PC-3 (cell line): ENCODE data around the gene EGFL7. TPM values are rescaled to one million over a fixed set of nuclear protein-coding genes. Genes with fewer than 3 reads are reported as not detected.
A peak's percentile ranks its signal among the peaks of the same experiment; 100 is the strongest.

ENCODE experiments used
- ATAC-seq: fragments of 200-7000 bp; cut with Tn5 transposase; 2 replicates; pipeline ENCODE4 v1.9.1; 2020; ENCODE audit warnings: mild to moderate bottlenecking, moderate library complexity
- BruUV-seq: library from RNA; stranded (reverse); fragments of 400-500 nt; replicated peaks from 2 replicates; lab custom pipeline; 2021; lab: Mats Ljungman, UMichigan
- CTCF ChIA-PET: fragments of 300-600 bp; sonication (Branson Sonifier 250); formaldehyde crosslinking; loops from one replicate; lab custom pipeline; 2022; ENCODE audit warnings: antibody characterized with exemption; lab: Charles Lee
- POLR2A ChIA-PET: fragments of 300-600 bp; sonication (Branson Sonifier 250); formaldehyde crosslinking; loops from one replicate; lab custom pipeline; 2022; ENCODE audit warnings: antibody characterized with exemption; ENCODE audit not compliant: unreplicated experiment; lab: Charles Lee
- DNase-seq: peaks from one replicate; pipeline ENCODE4 v3.0.0-alpha.2; 2015
- H2AFZ ChIP-seq: fragments of 300-600 bp; sonication (generic); 2 replicates; pipeline ENCODE4 v1.6.0; 2016; ENCODE audit warnings: antibody characterized with exemption, low read length
- H3F3A ChIP-seq: fragments of 300-600 bp; sonication (generic); one replicate; pipeline ENCODE4 v1.6.0; 2017; ENCODE audit warnings: antibody characterized with exemption, low read length, control low read depth, mild to moderate bottlenecking; ENCODE audit not compliant: unreplicated experiment
- H3K27ac ChIP-seq: fragments of 300-600 bp; sonication (generic); 2 replicates; pipeline ENCODE4 v1.5.1; 2016; ENCODE audit warnings: mild to moderate bottlenecking, low read length
- H3K27me3 ChIP-seq: fragments of 300-600 bp; sonication (generic); 2 replicates; pipeline ENCODE4 v1.6.1; 2016; ENCODE audit warnings: low read length, mixed read lengths
- H3K36me3 ChIP-seq: fragments of 300-600 bp; sonication (generic); 2 replicates; pipeline ENCODE4 v1.6.1; 2016; ENCODE audit warnings: low read depth, mixed run types, low read length, mixed read lengths
- H3K4me1 ChIP-seq: fragments of 300-600 bp; sonication (generic); 2 replicates; pipeline ENCODE4 v1.5.1; 2016; ENCODE audit warnings: low read length; ENCODE audit not compliant: insufficient read depth
- H3K4me2 ChIP-seq: fragments of 300-600 bp; sonication (generic); 2 replicates; pipeline ENCODE4 v1.6.0; 2016; ENCODE audit warnings: low read length
- H3K4me3 ChIP-seq: fragments of 300-600 bp; sonication (generic); 2 replicates; pipeline ENCODE4 v1.5.1; 2016; ENCODE audit warnings: mild to moderate bottlenecking, low read length, mixed read lengths
- H3K79me2 ChIP-seq: fragments of 300-600 bp; sonication (generic); 2 replicates; pipeline ENCODE4 v1.6.1; 2017; ENCODE audit warnings: low read length, mixed read lengths
- H3K9ac ChIP-seq: fragments of 300-600 bp; sonication (generic); 2 replicates; pipeline ENCODE4 v1.6.0; 2016; ENCODE audit warnings: mild to moderate bottlenecking, low read length
- H3K9me2 ChIP-seq: fragments of 300-600 bp; sonication (generic); replicated peaks from 2 replicates; pipeline ENCODE4 v1.6.1; 2016; ENCODE audit warnings: mixed run types, low read length, mixed read lengths
- H3K9me3 ChIP-seq: fragments of 300-600 bp; sonication (generic); 2 replicates; pipeline ENCODE4 v1.6.1; 2016; ENCODE audit warnings: low read length, mixed read lengths
- H4K20me1 ChIP-seq: fragments of 300-600 bp; sonication (generic); 2 replicates; pipeline ENCODE4 v1.6.1; 2016; ENCODE audit warnings: low read length, mixed read lengths
- CTCF ChIP-seq: fragments of 300-600 bp; sonication (generic); conservative IDR thresholded peaks from 2 replicates; pipeline ENCODE4 v1.5.1; 2017; ENCODE audit warnings: antibody characterized with exemption, low read depth, mild to moderate bottlenecking, low read length
- EZH2 ChIP-seq: fragments of 300-600 bp; sonication (generic); IDR thresholded peaks from one replicate; pipeline ENCODE4 v1.6.1; 2017; ENCODE audit warnings: antibody characterized with exemption, mild to moderate bottlenecking, low read length; ENCODE audit not compliant: unreplicated experiment
- EZH2phosphoT487 ChIP-seq: fragments of 300-600 bp; sonication (generic); IDR thresholded peaks from 2 replicates; pipeline ENCODE4 v1.6.1; 2018; ENCODE audit warnings: mild to moderate bottlenecking, antibody characterized with exemption, low read length, borderline replicate concordance
- intact Hi-C: fragments of 100-400 bp; cut with micrococcal nuclease; formaldehyde crosslinking; loops from 2 replicates; pipeline ENCODE4 v1.9.0; 2023
- total RNA-seq: library from RNA; depleted of rRNA; stranded (reverse); fragments of >200 nt; gene quantifications from 2 replicates; pipeline ENCODE4 v1.2.3, GENCODE V29; 2014

Gene EGFL7
- total RNA-seq, 1 experiment from 2014 or later: 23.1 TPM

DNA sequence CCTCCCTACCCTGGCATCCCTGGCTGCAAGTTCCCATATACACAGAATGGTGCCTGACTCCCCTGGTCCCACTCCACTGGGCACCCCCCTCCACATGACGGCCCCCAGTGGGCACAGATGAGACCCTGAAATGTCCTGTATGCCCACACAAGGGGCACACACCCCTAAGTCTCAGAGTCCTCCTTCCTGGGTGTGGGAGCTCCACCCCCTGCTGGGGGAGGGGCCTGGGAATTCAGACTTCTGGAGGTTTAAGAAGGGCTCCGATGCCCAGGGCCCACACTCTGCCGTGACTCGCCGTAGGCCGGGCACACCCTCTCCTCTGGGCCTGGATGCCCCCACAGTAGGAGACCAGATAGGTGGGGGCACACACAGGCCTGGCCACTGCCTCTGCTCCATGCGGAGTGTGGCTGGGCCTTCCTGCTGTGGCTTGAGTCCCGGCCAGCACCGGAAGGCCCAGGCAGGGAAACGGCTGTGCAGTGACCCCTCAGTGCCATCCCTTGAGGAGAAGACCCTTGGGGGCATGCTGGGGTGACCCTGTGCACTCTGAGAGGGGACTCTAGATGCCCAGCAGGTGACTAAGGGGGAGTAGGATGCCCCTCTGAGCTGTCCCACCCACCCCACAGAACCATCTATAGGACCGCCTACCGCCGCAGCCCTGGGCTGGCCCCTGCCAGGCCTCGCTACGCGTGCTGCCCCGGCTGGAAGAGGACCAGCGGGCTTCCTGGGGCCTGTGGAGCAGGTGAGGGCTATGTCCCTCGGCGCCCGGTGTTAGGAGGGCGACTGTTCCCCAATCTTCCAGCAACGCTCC lies 6.5 kb downstream of the EGFL7 start:
- Histone ChIP-seq H3K36me3 (no peaks in the 10 kb centered on the region), H4K20me1 (no peaks in the 10 kb centered on the region), H3K27me3 (no peaks in the 10 kb centered on the region), H3F3A (no peaks in the 10 kb centered on the region), H2AFZ (no peak overlapping the region), H3K9me3 (no peaks in the 10 kb centered on the region), H3K4me1 (no peaks in the 10 kb centered on the region), H3K79me2 (no peaks in the 10 kb centered on the region), H3K4me3 (no peak overlapping the region), H3K9ac (no peak overlapping the region), H3K9me2 (no peaks in the 10 kb centered on the region), H3K4me2 (no peak overlapping the region), H3K27ac (no peak overlapping the region)
- intact Hi-C loops: no loop called here
- DNase-seq (peak; percentile 22), ATAC-seq (no peak)
- ChIA-PET CTCF (interaction anchor here (0.6 kb wide), 1 partner anchor 126 kb away, joined by 3 read pairs; no protein-coding TSS in a partner anchor), POLR2A (no interaction called here)
- no TSS peak for BruUV-seq
- TF ChIP-seq CTCF: no peak
- no peak for TF ChIP-seq EZH2phosphoT487
- no peak for TF ChIP-seq EZH2

GRCh38 chr9:136669791-136670464 lies 7.2 kb downstream of the EGFL7 start:
- no peak overlapping the region for H3K4me3 ChIP-seq
- no TSS peak for BruUV-seq
- ChIA-PET POLR2A (no interaction called here), CTCF (no interaction called here)
- no peaks in the 10 kb centered on the region for H3K4me1 ChIP-seq
- H3K9me3 ChIP-seq: no peaks in the 10 kb centered on the region
- H3K9ac ChIP-seq: no peak overlapping the region
- H3K36me3 ChIP-seq: no peaks in the 10 kb centered on the region
- H2AFZ ChIP-seq: no peak overlapping the region
- ATAC-seq (no peak), DNase-seq (no peak)
- no peak overlapping the region for H3K27ac ChIP-seq
- H3K9me2 ChIP-seq: no peaks in the 10 kb centered on the region
- no peak for TF ChIP-seq EZH2phosphoT487
- TF ChIP-seq CTCF: no peak
- no peak for TF ChIP-seq EZH2
- no peaks in the 10 kb centered on the region for H3K27me3 ChIP-seq
- intact Hi-C loops: loop anchor here (2.0 kb wide), 1 partner anchor 25 kb away; no protein-coding TSS in a partner anchor
- no peaks in the 10 kb centered on the region for H4K20me1 ChIP-seq
- H3F3A ChIP-seq: no peaks in the 10 kb centered on the region
- no peaks in the 10 kb centered on the region for H3K79me2 ChIP-seq
- no peak overlapping the region for H3K4me2 ChIP-seq
